Measurements from ENCODE around the gene FBXO24. TPM values are rescaled to one million over a fixed set of nuclear protein-coding genes. Genes with fewer than 3 reads are reported as not detected.

Gene FBXO24, protein sequence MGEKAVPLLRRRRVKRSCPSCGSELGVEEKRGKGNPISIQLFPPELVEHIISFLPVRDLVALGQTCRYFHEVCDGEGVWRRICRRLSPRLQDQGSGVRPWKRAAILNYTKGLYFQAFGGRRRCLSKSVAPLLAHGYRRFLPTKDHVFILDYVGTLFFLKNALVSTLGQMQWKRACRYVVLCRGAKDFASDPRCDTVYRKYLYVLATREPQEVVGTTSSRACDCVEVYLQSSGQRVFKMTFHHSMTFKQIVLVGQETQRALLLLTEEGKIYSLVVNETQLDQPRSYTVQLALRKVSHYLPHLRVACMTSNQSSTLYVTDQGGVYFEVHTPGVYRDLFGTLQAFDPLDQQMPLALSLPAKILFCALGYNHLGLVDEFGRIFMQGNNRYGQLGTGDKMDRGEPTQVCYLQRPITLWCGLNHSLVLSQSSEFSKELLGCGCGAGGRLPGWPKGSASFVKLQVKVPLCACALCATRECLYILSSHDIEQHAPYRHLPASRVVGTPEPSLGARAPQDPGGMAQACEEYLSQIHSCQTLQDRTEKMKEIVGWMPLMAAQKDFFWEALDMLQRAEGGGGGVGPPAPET
- total RNA-seq (2022; extraction: Qiagen RNA extraction; ENCODE audit: low read depth): 0.14 to 0.60 TPM (median 0.35 TPM) in 5 replicates

DNA sequence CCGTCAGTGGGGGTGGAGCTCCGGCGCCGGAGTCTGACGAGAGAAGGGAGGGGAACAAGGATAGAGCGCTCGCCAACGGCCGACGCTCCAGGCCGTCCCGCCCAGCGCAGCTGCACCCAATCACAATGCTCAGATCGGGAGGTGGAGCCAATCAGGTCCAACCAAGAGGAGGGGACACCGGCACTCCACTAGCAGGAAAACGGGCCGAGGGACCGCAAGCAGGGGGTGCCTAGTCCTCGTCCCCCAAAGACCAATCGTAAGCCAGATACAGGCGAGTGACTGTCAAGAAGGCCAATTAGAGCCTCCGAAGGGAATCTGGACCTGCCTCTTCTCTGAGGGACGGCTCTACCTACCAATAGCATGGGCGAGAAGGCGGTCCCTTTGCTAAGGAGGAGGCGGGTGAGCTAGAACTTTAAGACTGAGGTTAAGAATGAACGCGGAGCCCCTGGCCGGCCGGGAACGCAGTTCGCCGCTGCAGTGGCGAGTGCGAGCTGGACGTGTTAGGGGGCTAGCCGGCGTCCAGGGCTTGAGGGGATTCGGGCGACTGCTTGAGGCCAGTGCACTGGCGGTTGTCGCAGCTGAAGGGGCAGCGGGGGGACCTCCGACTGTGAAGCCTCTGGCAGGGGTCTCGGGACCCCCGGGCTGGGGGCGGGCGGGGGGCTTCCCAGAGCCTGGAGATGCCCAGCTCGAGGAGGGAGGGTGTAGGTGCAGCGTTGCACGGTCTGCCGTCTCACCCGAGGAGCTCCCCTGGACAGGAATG lies at the start of gene FBXO24:
TSS of gene FBXO24 (plus strand) at position 63 of the 760 bp plus-strand sequence. CDS start at position 361, 298 bp downstream.

DNA sequence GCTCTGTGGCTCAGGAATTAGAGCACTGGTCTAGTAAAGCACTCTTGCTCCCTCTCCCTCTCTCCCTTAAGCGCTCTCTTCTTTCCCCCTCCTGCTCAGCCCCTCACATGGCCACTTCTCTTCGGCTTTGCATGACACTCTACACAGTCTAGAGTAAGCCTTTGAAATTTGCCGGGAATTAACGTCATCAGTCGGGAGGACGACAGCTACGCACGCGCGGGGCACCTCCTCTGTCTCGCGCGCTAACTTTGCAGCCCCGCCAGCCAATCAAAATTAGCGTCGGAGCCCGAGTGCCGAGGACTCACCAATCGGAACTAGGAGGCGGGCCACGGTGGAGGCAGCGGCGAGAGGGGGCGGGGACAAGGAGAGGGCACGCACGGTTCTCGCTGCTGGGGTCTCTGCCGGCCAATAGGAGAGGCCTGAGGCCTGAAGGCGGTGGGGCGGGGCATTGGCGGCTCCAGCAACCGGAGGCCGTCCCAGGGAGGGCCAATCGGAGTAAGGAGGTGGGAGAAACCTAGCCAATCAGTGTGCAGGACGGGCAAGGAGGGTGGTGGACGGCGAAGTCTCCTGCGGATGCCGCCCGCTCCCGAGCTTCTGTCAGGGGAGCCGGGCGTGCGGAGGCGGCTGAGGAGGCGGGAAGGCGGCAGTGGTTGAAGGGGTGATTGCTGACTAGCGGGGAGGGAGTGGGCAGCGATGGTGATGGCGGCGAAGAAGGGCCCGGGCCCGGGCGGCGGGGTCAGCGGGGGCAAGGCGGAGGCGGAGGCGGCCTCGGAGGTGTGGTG lies 47.3 kb upstream of the FBXO24 start, which contains the start of gene AGFG2:
TSS of gene AGFG2 (plus strand) at position 550 of the 782 bp plus-strand sequence. CDS start at position 694, 144 bp downstream.

DNA sequence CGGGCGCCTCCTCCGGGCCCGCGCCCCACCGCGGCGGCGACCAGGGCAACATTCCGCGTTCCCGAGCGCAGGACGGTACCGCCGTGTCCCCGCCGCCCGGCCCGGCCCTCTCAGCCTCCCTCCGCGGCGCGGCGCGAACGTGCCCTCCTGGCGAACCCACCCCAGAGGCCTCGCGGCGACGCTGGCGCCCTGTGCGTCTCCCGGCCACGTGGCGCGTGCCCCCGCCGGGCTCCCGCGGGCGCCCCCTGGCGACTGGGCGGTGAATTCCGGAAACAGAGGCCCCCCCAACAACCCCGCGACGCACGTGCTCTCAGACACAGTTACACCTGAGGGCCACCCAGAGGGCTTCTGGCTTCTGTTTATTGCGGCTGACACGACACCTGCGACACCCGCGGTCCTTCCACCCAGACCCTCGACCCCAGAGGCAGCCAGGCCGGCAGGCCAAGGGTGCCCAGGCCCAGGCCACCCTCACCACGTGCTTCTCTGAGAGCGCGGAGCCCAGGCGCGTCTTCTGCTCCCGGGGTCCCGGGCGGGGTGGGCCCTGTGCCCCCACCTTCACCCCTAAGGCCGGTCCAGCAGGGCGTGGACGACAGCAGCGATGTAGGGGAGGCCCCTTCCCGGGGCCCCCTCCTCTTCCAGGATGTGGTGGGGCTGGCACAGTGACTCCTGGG lies 12.3 kb upstream of the FBXO24 start, which contains the start of gene SAP25:
TSS of gene SAP25 (minus strand) at position 210 of the 671 bp plus-strand sequence. CDS start at position 52, 158 bp downstream.

DNA sequence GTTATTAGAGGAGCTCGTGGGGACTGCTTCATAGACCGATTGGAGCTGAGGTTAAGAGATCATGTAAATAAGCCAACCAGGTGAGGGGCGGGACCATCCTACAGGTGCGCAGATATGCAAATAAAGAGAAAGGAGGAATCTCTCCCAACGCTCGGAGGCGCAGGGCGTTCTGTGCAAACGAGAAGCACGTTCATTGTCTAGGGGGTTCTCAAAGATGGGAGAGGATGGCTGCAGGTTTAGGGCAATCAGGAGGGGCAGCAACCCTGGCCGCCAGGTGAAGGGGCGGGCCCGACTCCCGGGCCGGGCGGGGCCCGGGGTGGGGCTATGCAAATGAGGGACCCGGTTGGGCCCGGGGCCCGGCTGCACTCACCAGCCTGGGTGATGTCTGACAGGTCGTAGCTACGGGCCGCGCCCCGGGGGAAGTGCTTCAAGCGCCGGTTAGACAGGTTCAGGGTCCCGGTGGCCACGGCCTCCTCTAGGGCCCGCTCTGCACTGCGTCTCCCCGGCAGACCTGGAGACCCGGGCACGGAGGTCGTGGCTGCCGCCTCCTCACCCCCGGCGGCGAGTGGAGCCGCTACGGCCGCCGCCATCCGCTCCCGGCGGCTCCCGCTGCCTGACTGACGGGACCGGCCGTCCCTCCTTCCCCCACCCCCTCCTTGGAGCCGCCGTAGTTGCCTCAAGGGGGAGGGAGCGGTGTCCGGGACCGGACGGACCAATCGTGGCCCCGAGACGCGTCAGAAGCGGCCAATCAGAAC lies 440 bp upstream of the FBXO24 start, which contains the start of gene LRCH4:
TSS of gene LRCH4 (minus strand) at position 619 of the 755 bp plus-strand sequence. CDS start at position 590, 29 bp downstream.

DNA sequence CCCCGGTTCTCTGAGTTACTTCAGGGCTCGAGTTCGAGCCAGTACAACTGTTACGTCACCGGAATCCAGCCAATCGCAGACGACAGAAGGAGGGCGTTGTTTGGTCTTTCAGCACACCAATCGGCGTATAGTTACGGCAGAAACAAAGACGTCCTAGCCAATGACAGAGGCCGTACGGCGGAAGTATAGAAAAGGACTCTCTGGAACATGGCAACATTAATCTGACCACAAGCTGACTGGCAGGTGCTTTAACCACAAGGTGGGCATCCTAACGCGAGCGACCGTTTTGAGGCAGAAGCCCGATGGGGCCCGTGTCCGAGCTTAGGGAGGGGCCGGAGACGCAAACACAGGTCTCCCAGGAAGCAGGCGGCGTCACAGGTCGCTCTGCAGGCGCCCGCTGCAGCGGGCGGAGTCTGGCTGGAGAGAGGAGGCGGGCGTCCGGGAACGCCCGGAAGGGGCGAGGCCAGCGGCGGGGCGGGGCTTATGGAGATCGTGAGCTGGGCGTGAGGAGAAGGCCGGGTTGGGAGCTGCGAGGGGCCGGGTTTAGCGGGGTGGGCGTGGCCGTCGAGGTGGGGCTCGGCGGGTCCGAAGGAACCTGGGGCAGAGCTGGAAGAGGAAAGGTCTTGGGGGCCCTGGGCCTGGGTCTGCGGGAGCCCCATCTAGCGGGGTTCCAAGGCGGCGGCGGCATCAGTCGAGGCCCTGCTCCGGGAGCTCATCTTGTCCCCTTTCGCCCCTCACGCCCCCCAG lies 26.0 kb downstream of the FBXO24 start, which contains the start of gene MOSPD3:
TSS of gene MOSPD3 (plus strand) at position 558 of the 747 bp plus-strand sequence. CDS start 252 bp downstream, outside the sequence.

DNA sequence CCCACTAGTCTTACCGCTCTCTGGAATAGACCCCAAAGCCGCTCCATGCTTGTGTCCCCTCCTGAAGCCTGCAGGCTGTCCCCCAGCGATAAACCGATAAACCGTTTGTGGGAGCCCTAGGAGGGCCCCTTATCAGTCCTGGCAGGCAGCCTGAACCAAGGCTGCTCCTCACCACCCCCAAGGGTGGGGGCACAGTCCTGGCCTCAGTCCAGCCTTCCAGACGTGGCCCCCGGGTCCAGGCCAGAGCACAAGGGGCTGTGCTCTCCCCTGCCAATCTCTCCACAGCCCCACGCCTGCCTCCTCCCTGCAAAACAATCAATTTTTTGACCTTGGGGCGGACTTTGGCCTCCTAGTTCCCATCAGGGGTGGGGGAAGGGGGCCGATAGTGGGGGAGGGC lies 55.3 kb downstream of the FBXO24 start, which contains the start of gene TFR2:
TSS of gene TFR2 (minus strand) at position 90 of the 397 bp plus-strand sequence. CDS start at position 47, 43 bp downstream.

Other genes with a start within 250 kb of the FBXO24 start
- 25.8 to 35.2 TPM (median 31.2 TPM) in 5 replicates for gene PILRB, start 228.2 kb upstream of the FBXO24 start, total RNA-seq (2022; extraction: Qiagen RNA extraction; ENCODE audit: low read depth)
- gene PILRA, start 212.8 kb upstream of the FBXO24 start, total RNA-seq (2022; extraction: Qiagen RNA extraction; ENCODE audit: low read depth): 4.0 to 6.4 TPM (median 5.4 TPM) in 5 replicates
- 0.91 to 1.7 TPM (median 1.6 TPM) in 5 replicates for gene ZCWPW1, start 157.6 kb upstream of the FBXO24 start, total RNA-seq (2022; extraction: Qiagen RNA extraction; ENCODE audit: low read depth)
- 41.3 to 51.2 TPM (median 46.2 TPM) in 5 replicates for gene MEPCE, start 156.5 kb upstream of the FBXO24 start, total RNA-seq (2022; extraction: Qiagen RNA extraction; ENCODE audit: low read depth)
- 34.2 to 53.7 TPM (median 51.8 TPM) in 5 replicates for gene PPP1R35, start 149.8 kb upstream of the FBXO24 start, total RNA-seq (2022; extraction: Qiagen RNA extraction; ENCODE audit: low read depth)
- 0.60 to 0.96 TPM (median 0.77 TPM) in 4 of 5 replicates, not detected in the other for gene SPACDR, start 122.1 kb upstream of the FBXO24 start, total RNA-seq (2022; extraction: Qiagen RNA extraction; ENCODE audit: low read depth)
- 30.8 to 38.7 TPM (median 35.0 TPM) in 5 replicates for gene TSC22D4, start 107.1 kb upstream of the FBXO24 start, total RNA-seq (2022; extraction: Qiagen RNA extraction; ENCODE audit: low read depth)
- gene NYAP1, start 102.4 kb upstream of the FBXO24 start, total RNA-seq (2022; extraction: Qiagen RNA extraction; ENCODE audit: low read depth): 0.77 to 1.3 TPM (median 1.2 TPM) in 5 replicates
- 11.3 to 15.4 TPM (median 12.6 TPM) in 5 replicates for gene AGFG2, start 47.1 kb upstream of the FBXO24 start, total RNA-seq (2022; extraction: Qiagen RNA extraction; ENCODE audit: low read depth)
- 0.61 to 0.85 TPM (median 0.71 TPM) in 5 replicates for gene SAP25, start 12.4 kb upstream of the FBXO24 start, total RNA-seq (2022; extraction: Qiagen RNA extraction; ENCODE audit: low read depth)
- gene LRCH4, start 199 bp upstream of the FBXO24 start, total RNA-seq (2022; extraction: Qiagen RNA extraction; ENCODE audit: low read depth): 10.6 to 16.3 TPM (median 15.0 TPM) in 5 replicates
- gene PCOLCE, start 16.0 kb downstream of the FBXO24 start, total RNA-seq (2022; extraction: Qiagen RNA extraction; ENCODE audit: low read depth): 6.2 to 12.4 TPM (median 7.8 TPM) in 5 replicates
- 16.2 to 22.1 TPM (median 19.5 TPM) in 5 replicates for gene MOSPD3, start 26.2 kb downstream of the FBXO24 start, total RNA-seq (2022; extraction: Qiagen RNA extraction; ENCODE audit: low read depth)
- 2.6 to 3.4 TPM (median 2.9 TPM) in 5 replicates for gene TFR2, start 55.2 kb downstream of the FBXO24 start, total RNA-seq (2022; extraction: Qiagen RNA extraction; ENCODE audit: low read depth)
- gene ACTL6B, start 70.1 kb downstream of the FBXO24 start, total RNA-seq (2022; extraction: Qiagen RNA extraction; ENCODE audit: low read depth): not detected in 5 replicates
- gene GNB2, start 87.4 kb downstream of the FBXO24 start, total RNA-seq (2022; extraction: Qiagen RNA extraction; ENCODE audit: low read depth): 165 to 268 TPM (median 251 TPM) in 5 replicates
- 16.1 to 22.5 TPM (median 17.8 TPM) in 5 replicates for gene GIGYF1, start 107.9 kb downstream of the FBXO24 start, total RNA-seq (2022; extraction: Qiagen RNA extraction; ENCODE audit: low read depth)
- 72.6 to 107 TPM (median 103 TPM) in 5 replicates for gene POP7, start 119.8 kb downstream of the FBXO24 start, total RNA-seq (2022; extraction: Qiagen RNA extraction; ENCODE audit: low read depth)
- gene EPO, start 134.1 kb downstream of the FBXO24 start, total RNA-seq (2022; extraction: Qiagen RNA extraction; ENCODE audit: low read depth): 0.03 TPM in 1 of 5 replicates, not detected in the others
- gene ZAN, start 147.3 kb downstream of the FBXO24 start, total RNA-seq (2022; extraction: Qiagen RNA extraction; ENCODE audit: low read depth): not detected in 5 replicates
- gene EPHB4, start 241.2 kb downstream of the FBXO24 start, total RNA-seq (2022; extraction: Qiagen RNA extraction; ENCODE audit: low read depth): 37.3 to 43.6 TPM (median 42.9 TPM) in 5 replicates